HCT116 (cell line): ENCODE data around the gene SCN4B. TPM values are rescaled to one million over a fixed set of nuclear protein-coding genes. Genes with fewer than 3 reads are reported as not detected.

Experiments used
- ATAC-seq: fragments of 200-7000 bp; cut with Tn5 transposase; 2 replicates; pipeline ENCODE4 v1.9.1; 2020; ENCODE audit warnings: mild to moderate bottlenecking, moderate library complexity
- BruUV-seq: library from RNA; stranded (reverse); fragments of 400-500 nt; replicated peaks from 2 replicates; lab custom pipeline; 2021; lab: Mats Ljungman, UMichigan
- CTCF ChIA-PET: fragments of 300-600 bp; sonication (Branson Sonifier 250); formaldehyde crosslinking; loops from one replicate; lab custom pipeline; 2021; ENCODE audit warnings: antibody characterized with exemption; lab: Charles Lee
- POLR2A ChIA-PET: fragments of 300-600, 350-600 bp; sonication (Branson Sonifier 250); formaldehyde crosslinking; loops from one replicate; lab custom pipeline; 2021; ENCODE audit warnings: antibody characterized with exemption; lab: Charles Lee
- RAD21 ChIA-PET, 2 experiments: fragments of 300-600 bp; sonication (Branson Sonifier 250); formaldehyde crosslinking; loops; one replicate each; lab custom pipeline; 2023; ENCODE audit warnings: low total read pairs in 2 of 2; ENCODE audit not compliant: uncharacterized antibody in 2 of 2, unreplicated experiment in 2 of 2, low non-redundant PET in 1 of 2; lab: Charles Lee
- DNase-seq: peaks from one replicate; pipeline ENCODE4 v3.0.0-alpha.2; 2010; ENCODE audit warnings: low read depth, low spot score
- H2AFZ ChIP-seq: fragments of 200-600 bp; shearing (Covaris generic), sonication (generic); 2 replicates; pipeline ENCODE4 v1.6.1; 2017; ENCODE audit warnings: low read depth, mixed run types, mixed read lengths, antibody characterized with exemption, low read length; ENCODE audit not compliant: poor library complexity, severe bottlenecking
- H3K27ac ChIP-seq: 2 replicates; pipeline ENCODE4 v1.5.1; 2012; ENCODE audit warnings: low read depth, low read length
- H3K27me3 ChIP-seq: fragments of 200-600 bp; sonication (generic); 2 replicates; pipeline ENCODE4 v1.6.1; 2016; ENCODE audit warnings: mixed run types, low read length, mixed read lengths; ENCODE audit not compliant: insufficient read depth
- H3K36me3 ChIP-seq, 2 experiments: fragments of 200-500 bp in 1 of 2; fragments of 200-600 bp in 1 of 2; sonication (Bioruptor generic) in 1 of 2; sonication (generic) in 1 of 2; 2 replicates each; pipeline versions ENCODE4 v1.5.1 to v1.6.1; 2014 to 2016; ENCODE audit warnings: low read length in 2 of 2, inconsistent platforms in 1 of 2, mixed read lengths in 1 of 2, mixed run types in 1 of 2; ENCODE audit not compliant: insufficient read depth in 2 of 2, control insufficient read depth in 1 of 2
- H3K4me1 ChIP-seq, 2 experiments: fragments of 200-600 bp in 1 of 2; sonication (generic) in 1 of 2; 2 replicates each; pipeline versions ENCODE4 v1.5.1 to v1.6.1; 2012 to 2017; ENCODE audit warnings: low read length in 2 of 2, inconsistent platforms in 1 of 2, mild to moderate bottlenecking in 1 of 2, mixed read lengths in 1 of 2, mixed run types in 1 of 2, moderate library complexity in 1 of 2; ENCODE audit not compliant: insufficient read depth in 2 of 2, control insufficient read depth in 1 of 2
- H3K4me2 ChIP-seq: fragments of 200-600 bp; sonication (generic); 2 replicates; pipeline ENCODE4 v1.6.1; 2017; ENCODE audit warnings: mixed run types, low read length, mixed read lengths
- H3K4me3 ChIP-seq, 2 experiments: fragments of 200-600 bp in 1 of 2; sonication (generic) in 1 of 2; replicated peaks in 1 of 2; 2 replicates each; pipeline ENCODE4 v1.5.1; 2011 to 2016; ENCODE audit warnings: low read length in 2 of 2, control low read depth in 1 of 2, low read depth in 1 of 2, mild to moderate bottlenecking in 1 of 2, mixed read lengths in 1 of 2, mixed run types in 1 of 2
- H3K79me2 ChIP-seq: fragments of 200-600 bp; sonication (generic); 2 replicates; pipeline ENCODE4 v1.6.1; 2017; ENCODE audit warnings: mild to moderate bottlenecking, mixed run types, low read length, moderate library complexity, mixed read lengths; ENCODE audit not compliant: insufficient read depth
- H3K9ac ChIP-seq: fragments of 200-600 bp; sonication (generic); 2 replicates; pipeline ENCODE4 v1.6.1; 2016; ENCODE audit warnings: low read length, mixed read lengths
- H3K9me2 ChIP-seq: fragments of 200-600 bp; sonication (generic), shearing (Covaris generic); 2 replicates; pipeline ENCODE4 v1.6.1; 2017; ENCODE audit warnings: mixed run types, mild to moderate bottlenecking, moderate library complexity; ENCODE audit not compliant: insufficient read depth
- H3K9me3 ChIP-seq, 2 experiments: fragments of 200-500 bp in 1 of 2; fragments of 200-600 bp in 1 of 2; sonication (Bioruptor generic) in 1 of 2; sonication (generic) in 1 of 2; 2 replicates each; pipeline ENCODE4 v1.6.1; 2014 to 2017; ENCODE audit warnings: low read length in 2 of 2, mixed read lengths in 2 of 2, inconsistent platforms in 1 of 2, low read depth in 1 of 2, mild to moderate bottlenecking in 1 of 2, mixed run types in 1 of 2, moderate library complexity in 1 of 2; ENCODE audit not compliant: control insufficient read depth in 1 of 2, insufficient read depth in 1 of 2
- H4K20me1 ChIP-seq: fragments of 200-600 bp; sonication (generic), shearing (Covaris generic); 2 replicates; pipeline ENCODE4 v1.6.1; 2017; ENCODE audit warnings: mixed run types, mild to moderate bottlenecking, moderate library complexity; ENCODE audit not compliant: insufficient read depth
- CEBPB ChIP-seq: IDR thresholded peaks from 2 replicates; pipeline ENCODE4 v1.6.1; 2012; ENCODE audit warnings: low read depth
- CTCF ChIP-seq, 3 experiments: fragments of 200-600 bp in 1 of 3; sonication (generic) in 1 of 3; IDR thresholded peaks in 2 of 3; conservative IDR thresholded peaks in 1 of 3; 2 replicates each; pipeline ENCODE4 v1.5.1; 2012 to 2017; ENCODE audit warnings: low read depth in 2 of 3, low read length in 2 of 3, antibody characterized with exemption in 1 of 3, borderline replicate concordance in 1 of 3, control low read depth in 1 of 3, mild to moderate bottlenecking in 1 of 3, mixed read lengths in 1 of 3, mixed run types in 1 of 3, moderate library complexity in 1 of 3; ENCODE audit not compliant: insufficient read depth in 1 of 3
- EGR1 ChIP-seq: IDR thresholded peaks from 2 replicates; pipeline ENCODE4 v1.6.1; 2012; ENCODE audit warnings: low read depth
- ELF1 ChIP-seq: IDR thresholded peaks from 2 replicates; pipeline ENCODE4 v1.6.1; 2012; ENCODE audit warnings: low read depth, borderline replicate concordance
- EZH2 ChIP-seq: fragments of 200-600 bp; sonication (generic); IDR thresholded peaks from 2 replicates; pipeline ENCODE4 v1.6.1; 2017; ENCODE audit warnings: antibody characterized with exemption, mixed run types
- EZH2phosphoT487 ChIP-seq: fragments of 200-600 bp; IDR thresholded peaks from 2 replicates; pipeline ENCODE4 v1.6.1; 2018; ENCODE audit warnings: antibody characterized with exemption, borderline replicate concordance
- FOSL1 ChIP-seq: IDR thresholded peaks from 2 replicates; pipeline ENCODE4 v1.6.1; 2012; ENCODE audit warnings: low read depth
- JUND ChIP-seq: IDR thresholded peaks from 2 replicates; pipeline ENCODE4 v1.6.1; 2012
- MAX ChIP-seq: IDR thresholded peaks from 2 replicates; pipeline ENCODE4 v1.6.1; 2012
- POLR2A ChIP-seq: IDR thresholded peaks from 2 replicates; pipeline ENCODE4 v1.7.0; 2011; ENCODE audit warnings: borderline replicate concordance; ENCODE audit not compliant: insufficient read depth, insufficient read length; ENCODE audit errors: extremely low read depth
- POLR2AphosphoS5 ChIP-seq: IDR thresholded peaks from 2 replicates; pipeline ENCODE4 v1.6.1; 2011; ENCODE audit warnings: mild to moderate bottlenecking, low read depth, low read length, moderate library complexity
- RAD21 ChIP-seq: IDR thresholded peaks from 2 replicates; pipeline ENCODE4 v1.6.1; 2012; ENCODE audit warnings: low read depth, mild to moderate bottlenecking
- REST ChIP-seq: IDR thresholded peaks from 2 replicates; pipeline ENCODE4 v1.6.1; 2012; ENCODE audit warnings: low read depth
- SIN3A ChIP-seq: IDR thresholded peaks from 2 replicates; pipeline ENCODE4 v1.6.1; 2012; ENCODE audit warnings: low read depth
- SP1 ChIP-seq: IDR thresholded peaks from 2 replicates; pipeline ENCODE4 v1.6.1; 2012; ENCODE audit warnings: low read depth
- TCF7L2 ChIP-seq: IDR thresholded peaks from 2 replicates; pipeline ENCODE4 v1.7.0; 2011; ENCODE audit warnings: borderline replicate concordance, inconsistent platforms; ENCODE audit not compliant: insufficient read depth, insufficient read length; ENCODE audit errors: extremely low read depth
- ZNF274 ChIP-seq: fragments of 200-500 bp; sonication (Bioruptor generic); IDR thresholded peaks from 2 replicates; pipeline ENCODE4 v1.6.1; 2014; ENCODE audit warnings: mild to moderate bottlenecking, low read depth, low read length, inconsistent platforms
- intact Hi-C: fragments of 100-400 bp; cut with micrococcal nuclease; formaldehyde crosslinking; loops from 2 replicates; pipeline ENCODE4 v1.10.0; 2022
- total RNA-seq: library from RNA; stranded (reverse); gene quantifications from one replicate; pipeline ENCODE4 v1.2.1, GENCODE V29; 2021; ENCODE audit not compliant: unreplicated experiment

SCN4B gene
- total RNA-seq, 1 experiment from 2014 or later = 0.32 TPM

- H3K9ac ChIP-seq = no peak overlapping the region
- CTCF ChIA-PET = no interaction called here
- DNase-seq (no peak), ATAC-seq (no peak)
- no peak overlapping the region for H3K27ac ChIP-seq
- POLR2A ChIA-PET = no interaction called here
- H3K79me2 ChIP-seq = no peaks in the 10 kb centered on the region
- no peaks in the 10 kb centered on the region for H4K20me1 ChIP-seq
- H3K9me2 ChIP-seq = no peaks in the 10 kb centered on the region
- no TSS peak for BruUV-seq
- TF ChIP-seq CTCF (IDR thresholded peaks at IDR 0.05 in 2 of 3, conservative IDR thresholded peaks at IDR 0.05 in 1 of 3; ENCODE audit: borderline replicate concordance in 1 of 3, insufficient read depth in 1 of 3, low read depth in 2 of 3, low read length in 2 of 3) = no peak
- no peak for TF ChIP-seq FOSL1
- no peak for TF ChIP-seq CEBPB
- no peak for TF ChIP-seq EGR1
- TF ChIP-seq JUND = no peak
- no peak for TF ChIP-seq MAX
- no peak for TF ChIP-seq TCF7L2
- no peak overlapping the region for H2AFZ ChIP-seq
- no peaks in the 10 kb centered on the region for H3K36me3 ChIP-seq
- intact Hi-C loops = no loop called here
- no peak overlapping the region for H3K4me3 ChIP-seq
- H3K27me3 ChIP-seq = peaks cover 3% of the 10 kb centered on the region; the same call in 1 of the 2 replicates
- no peaks in the 10 kb centered on the region; a peak in 1 of 4 replicates for H3K9me3 ChIP-seq
- H3K4me2 ChIP-seq = no peak overlapping the region
- RAD21 ChIA-PET = no interaction called here
- H3K4me1 ChIP-seq = no peaks in the 10 kb centered on the region; a peak in 1 of 4 replicates
Measured at GRCh38 chr11:118084656-118085055, 68.0 kb downstream of the SCN4B start.

GRCh38 chr11:118084247-118084646, 68.4 kb downstream of the SCN4B start:
- H3K36me3 ChIP-seq = no peaks in the 10 kb centered on the region
- no peaks in the 10 kb centered on the region for H4K20me1 ChIP-seq
- H3K4me2 ChIP-seq = no peak overlapping the region
- no peak for DNase-seq
- no peaks in the 10 kb centered on the region; a peak in 1 of 4 replicates for H3K9me3 ChIP-seq
- peaks cover 3% of the 10 kb centered on the region; the same call in 1 of the 2 replicates for H3K27me3 ChIP-seq
- no peak overlapping the region for H2AFZ ChIP-seq
- no peak overlapping the region for H3K9ac ChIP-seq
- no TSS peak for BruUV-seq
- no peak overlapping the region for H3K4me3 ChIP-seq
- no peaks in the 10 kb centered on the region for H3K9me2 ChIP-seq
- ChIA-PET RAD21 (no interaction called here), POLR2A (no interaction called here), CTCF (interaction anchor here (0.6 kb wide), 1 partner anchor 1254 kb away, joined by 3 read pairs; no protein-coding TSS in a partner anchor)
- no peaks in the 10 kb centered on the region for H3K79me2 ChIP-seq
- no peak overlapping the region for H3K27ac ChIP-seq
- ATAC-seq = no peak
- no peaks in the 10 kb centered on the region; a peak in 1 of 4 replicates for H3K4me1 ChIP-seq
- intact Hi-C loops = no loop called here
- no peak for TF ChIP-seq EZH2phosphoT487
- TF ChIP-seq RAD21 = no peak
- TF ChIP-seq POLR2A = no peak
- no peak for TF ChIP-seq TCF7L2
- TF ChIP-seq CEBPB = no peak
- TF ChIP-seq POLR2AphosphoS5 = no peak
- no peak for TF ChIP-seq JUND
- no peak for TF ChIP-seq ZNF274
- TF ChIP-seq SIN3A = no peak
- no peak for TF ChIP-seq EZH2
- TF ChIP-seq REST = no peak
- no peak for TF ChIP-seq SP1
- no peak for TF ChIP-seq ELF1
